Sigmoid colon (tissue), 7 donors: ENCODE results near the gene ALAS1. TPM values are rescaled to one million over a fixed set of nuclear protein-coding genes. Genes with fewer than 3 reads are reported as not detected.
A peak's percentile ranks its signal among the peaks of the same experiment; 100 is the strongest.
"Not testable (repeated sequence)": the region's sequence is repeated elsewhere in the genome, so short reads cannot be mapped to it uniquely, and the experiment has no call there.

ENCODE experiments used
- DNase-seq: peaks from one replicate; pipeline ENCODE4 v3.0.0-alpha.2; 2019
- H3K27ac ChIP-seq, 4 donors: fragments of 200-600 bp; sonication (generic); one replicate each; pipeline ENCODE4 v1.5.1; 2016 to 2019; ENCODE audit warnings: mild to moderate bottlenecking in 1 of 4
- H3K27me3 ChIP-seq, 3 donors: fragments of 200-600 bp; sonication (generic); one replicate each; pipeline ENCODE4 v1.5.1; 2019; ENCODE audit warnings: mild to moderate bottlenecking in 1 of 3
- H3K36me3 ChIP-seq, 4 donors: fragments of 200-600 bp; sonication (generic); one replicate each; pipeline ENCODE4 v1.5.1; 2016 to 2019
- H3K4me1 ChIP-seq, 4 donors: fragments of 200-600 bp; sonication (generic); one replicate each; pipeline ENCODE4 v1.5.1; 2017 to 2019
- H3K4me3 ChIP-seq, 4 donors: fragments of 200-600 bp; sonication (generic); one replicate each; pipeline ENCODE4 v1.5.1; 2017 to 2019; ENCODE audit warnings: mild to moderate bottlenecking in 2 of 4, moderate library complexity in 1 of 4
- H3K9me3 ChIP-seq, 4 donors: fragments of 200-600 bp in 3 of 4; sonication (generic) in 3 of 4; one replicate each; pipeline versions ENCODE4 v1.5.1 to v1.6.1; 2013 to 2019
- CTCF ChIP-seq, 4 experiments: fragments of 450-650 bp in 3 of 4; fragments of 200-600 bp in 1 of 4; IDR thresholded peaks; one replicate each; pipeline ENCODE4 v1.5.1; 2016 to 2019; ENCODE audit warnings: antibody characterized with exemption in 4 of 4, mild to moderate bottlenecking in 3 of 4, moderate library complexity in 2 of 4
- EP300 ChIP-seq, 4 donors: sonication (generic); formaldehyde crosslinking; IDR thresholded peaks; one replicate each; pipeline ENCODE4 v1.6.1; 2017; ENCODE audit warnings: antibody characterized with exemption in 4 of 4
- POLR2A ChIP-seq, 2 donors: fragments of 450-650 bp; IDR thresholded peaks; one replicate each; pipeline ENCODE4 v1.6.1; 2016; ENCODE audit warnings: antibody characterized with exemption in 2 of 2, mild to moderate bottlenecking in 2 of 2, moderate library complexity in 2 of 2
- POLR2AphosphoS5 ChIP-seq, 4 donors: sonication (generic); formaldehyde crosslinking; IDR thresholded peaks; one replicate each; pipeline ENCODE4 v1.6.1; 2017; ENCODE audit warnings: antibody characterized with exemption in 4 of 4
- WGBS, 2 donors: extraction: QIAGEN DNeasy Blood & Tissue Kit; methylation state at CpG; one replicate each; pipeline ENCODE4 v1.1.7; 2013; 5-methylcytosine and 5-hydroxymethylcytosine counted together
- intact Hi-C: fragments of 100-400 bp; cut with DNase I; formaldehyde crosslinking; loops from one replicate; pipeline ENCODE4 v1.15.1; 2023
- polyA plus RNA-seq, 3 donors: library from polyadenylated mRNA; stranded (reverse); fragments of 200-250 nt; gene quantifications; one replicate each; pipeline ENCODE4 v1.2.3, GENCODE V29; 2013
- total RNA-seq, 4 donors: library from RNA; depleted of rRNA; stranded (reverse); fragments of >200 nt; gene quantifications; one replicate each; pipeline ENCODE4 v1.1.0, GENCODE V29; 2016
- donor health status: healthy with polysubstance abuse.
- donor health status: Bipolar disorder and iron deficiency.
- donor health status: healthy.

Gene ALAS1
- total and polyA plus RNA-seq, 7 donors: 23.2 to 121 (median 27.3) TPM

GRCh38 chr3:52150860-52151259 lies 47.1 kb upstream of the ALAS1 start:
- H3K27me3 ChIP-seq: no peaks in the 10 kb centered on the region
- WGBS, 2 donors: 92 to 97% methylated on average over 4 of the region's 4 CpGs
- peaks cover 0 to 17% (median 14%) of the 10 kb centered on the region in 4 donors for H3K4me1 ChIP-seq
- no peaks in the 10 kb centered on the region for H3K36me3 ChIP-seq
- TF ChIP-seq CTCF (IDR thresholded peaks at IDR 0.05): no peak
- TF ChIP-seq POLR2AphosphoS5 (IDR thresholded peaks at IDR 0.05): no peak
- TF ChIP-seq POLR2A (IDR thresholded peaks at IDR 0.05): no peak
- no peak for TF ChIP-seq EP300 (IDR thresholded peaks at IDR 0.05)
- intact Hi-C loops: loop anchor here (5.0 kb wide), 1 partner anchor 209 kb away; the partner anchor contains the start of genes PARP3 and RRP9
- no peaks in the 10 kb centered on the region for H3K9me3 ChIP-seq
- DNase-seq: no peak
- H3K27ac ChIP-seq: no peak overlapping the region
- H3K4me3 ChIP-seq: no peak overlapping the region

GRCh38 chr3:52151991-52152390 lies 46.0 kb upstream of the ALAS1 start:
- H3K27me3 ChIP-seq, H3K27ac ChIP-seq, H3K36me3 ChIP-seq, H3K9me3 ChIP-seq, H3K4me3 ChIP-seq, DNase-seq: not testable (repeated sequence)
- intact Hi-C loops: loop anchor here (5.0 kb wide), 1 partner anchor 210 kb away; the partner anchor contains the start of genes PARP3 and RRP9
- 91 to 96% methylated on average over 4 of the region's 4 CpGs for WGBS, 2 donors
- peaks cover 0 to 17% (median 14%) of the 10 kb centered on the region in 4 donors for H3K4me1 ChIP-seq

GRCh38 chr3:52153389-52154096 lies 44.4 kb upstream of the ALAS1 start:
- TF ChIP-seq POLR2AphosphoS5 (IDR thresholded peaks at IDR 0.05) (no peak), POLR2A (IDR thresholded peaks at IDR 0.05) (no peak), CTCF (IDR thresholded peaks at IDR 0.05) (no peak), EP300 (IDR thresholded peaks at IDR 0.05) (no peak)
- intact Hi-C loops: loop anchor here (1.0 to 5.0 kb wide), 4 partner anchors 45 to 211 kb away; partner anchors contain the start of genes ALAS1, GLYCTK, PARP3 and RRP9
- DNase-seq: no peak
- 5 to 19% methylated on average over 18 of the region's 18 CpGs for WGBS, 2 donors
- Histone ChIP-seq H3K4me1 (peaks cover 0 to 17% (median 14%) of the 10 kb centered on the region in 4 donors), H3K9me3 (no peaks in the 10 kb centered on the region), H3K27ac (peak overlapping the region; percentile 85 to 92 (median 86)), H3K27me3 (no peaks in the 10 kb centered on the region), H3K36me3 (no peaks in the 10 kb centered on the region), H3K4me3 (peak overlapping the region; percentile 47 to 65 (median 60))

GRCh38 chr3:52154135-52155094 lies 43.5 kb upstream of the ALAS1 start, which contains the start of gene POC1A:
POC1A (minus strand) TSS chr3:52154423; CDS start chr3:52154372, 51 bp downstream.
- TF ChIP-seq EP300 (IDR thresholded peaks at IDR 0.05): peak in 1 of 4 donors; percentile 56
- TF ChIP-seq POLR2A (IDR thresholded peaks at IDR 0.05): peak in 1 of 2 donors; percentile 33
- TF ChIP-seq CTCF (IDR thresholded peaks at IDR 0.05): peak in 3 of 4 experiments; percentile 20 to 40 (median 36)
- TF ChIP-seq POLR2AphosphoS5 (IDR thresholded peaks at IDR 0.05): peak; percentile 62 to 79 (median 70)
- WGBS, 2 donors: 0% methylated on average over 83 of the region's 83 CpGs
- intact Hi-C loops: loop anchor here (1.0 to 5.0 kb wide), 4 partner anchors 44 to 212 kb away; partner anchors contain the start of genes ALAS1, GLYCTK, PARP3 and RRP9
- Histone ChIP-seq H3K9me3 (no peaks in the 10 kb centered on the region), H3K4me1 (peaks cover 0 to 17% (median 14%) of the 10 kb centered on the region in 4 donors), H3K27me3 (no peaks in the 10 kb centered on the region), H3K4me3 (peak within 1 kb of the TSS; percentile 47 to 65 (median 60)), H3K36me3 (no peaks in the 10 kb centered on the region), H3K27ac (peak within 1 kb of the TSS; percentile 85 to 92 (median 86))
- peak; percentile 99 for DNase-seq
